GM12878 (cell line): ENCODE results near the gene PTGES3L. TPM values are rescaled to one million over a fixed set of nuclear protein-coding genes. Genes with fewer than 3 reads are reported as not detected.

Experiments used
- BHLHE40 ChIP-seq, 2 experiments: fragments of 450-650 bp in 1 of 2; IDR thresholded peaks; 2 replicates each; pipeline ENCODE4 v1.6.1; 2011 to 2017; ENCODE audit warnings: low read depth in 2 of 2, borderline replicate concordance in 1 of 2, improper control_type of control experiment in 1 of 2, low read length in 1 of 2, mild to moderate bottlenecking in 1 of 2
- BRCA1 ChIP-seq: IDR thresholded peaks from 2 replicates; pipeline ENCODE4 v1.6.1; 2011; ENCODE audit warnings: low read depth, low read length, improper control_type of control experiment
- CBX5 ChIP-seq: sonication (generic); IDR thresholded peaks from 2 replicates; pipeline ENCODE4 v1.6.1; 2016; ENCODE audit warnings: low read depth, moderate library complexity, mild to moderate bottlenecking, inconsistent platforms
- CREB1 ChIP-seq: IDR thresholded peaks from 2 replicates; pipeline ENCODE4 v1.6.1; 2012; ENCODE audit warnings: low read depth, mild to moderate bottlenecking, inconsistent platforms
- CREM ChIP-seq: IDR thresholded peaks from 2 replicates; pipeline ENCODE4 v1.6.1; 2014; ENCODE audit warnings: antibody characterized with exemption, low read depth
- CTCF ChIP-seq, 3 experiments: IDR thresholded peaks in 2 of 3; conservative IDR thresholded peaks in 1 of 3; 2 replicates each; pipeline ENCODE4 v1.5.1; 2011; ENCODE audit warnings: low read depth in 3 of 3, low read length in 3 of 3, mild to moderate bottlenecking in 3 of 3, control low read depth in 2 of 3, moderate library complexity in 2 of 3, inconsistent platforms in 1 of 3, mixed read lengths in 1 of 3; ENCODE audit not compliant: control insufficient read depth in 2 of 3, insufficient read depth in 1 of 3; ENCODE audit errors: extremely low read depth in 1 of 3
- JUND ChIP-seq: IDR thresholded peaks from 2 replicates; pipeline ENCODE4 v1.6.1; 2012; ENCODE audit warnings: low read depth, mild to moderate bottlenecking, low read length, improper control_type of control experiment, moderate library complexity
- MEF2B ChIP-seq: fragments of 450-650 bp; IDR thresholded peaks from 2 replicates; pipeline ENCODE4 v1.6.1; 2018; ENCODE audit warnings: mild to moderate bottlenecking, moderate library complexity; ENCODE audit not compliant: partially characterized antibody, poor library complexity, severe bottlenecking
- RELA ChIP-seq: fragments of 450-650 bp; IDR thresholded peaks from 2 replicates; pipeline ENCODE4 v1.8.0; 2014; ENCODE audit warnings: borderline replicate concordance; ENCODE audit not compliant: partially characterized antibody
- SRF ChIP-seq, 2 experiments: IDR thresholded peaks; 2 replicates each; pipeline ENCODE4 v1.6.1; 2011; ENCODE audit warnings: low read depth in 2 of 2, low read length in 2 of 2, mild to moderate bottlenecking in 1 of 2, moderate library complexity in 1 of 2
- polyA plus RNA-seq, 11 experiments: library from polyadenylated mRNA; depleted of rRNA in 4 of 11; unstranded in 6 of 11; stranded (reverse) in 5 of 11; fragments of >200 nt; fragmentation: Nextera tagmentation in 4 of 11; fragmentation: Illumina TruSeq in 1 of 11; extraction: Ambion mirVana in 4 of 11; extraction: Trizol in 1 of 11; gene quantifications; 1 replicate in 1 of 11; 2 replicates in 10 of 11; pipeline versions ENCODE4 v1.2.1 to v1.2.3, GENCODE V29; 2011 to 2016; ENCODE audit warnings: inconsistent platforms in 2 of 11, missing spikeins in 2 of 11, low read depth in 1 of 11
- total RNA-seq, 4 experiments: library from RNA; depleted of rRNA in 3 of 4; stranded (reverse); fragments of >200 nt in 3 of 4; fragmentation: Illumina TruSeq in 1 of 4; extraction: Trizol in 1 of 4; gene quantifications; 2 replicates each; pipeline versions ENCODE4 v1.2.1 to v1.2.3, GENCODE V29; 2013 to 2021

Gene PTGES3L
- total and polyA plus RNA-seq, 10 of the 15 experiments (the other 5 are each of a cell fraction or from before 2014, with no cell fraction given): 0.11 to 2.3 (median 0.98) TPM

GRCh38 chr17:42980766-42981397, 1.0 kb upstream of the PTGES3L start (continued):
- no peak for TF ChIP-seq BRCA1
- TF ChIP-seq RELA: no peak
- peak in 2 of 3 experiments; percentile 21 to 38; a peak in 2 of 6 replicates for TF ChIP-seq CTCF (IDR thresholded peaks at IDR 0.05 in 2 of 3, conservative IDR thresholded peaks at IDR 0.05 in 1 of 3; ENCODE audit: control insufficient read depth in 2 of 3, extremely low read depth in 1 of 3, insufficient read depth in 1 of 3, low read depth in 3 of 3, low read length in 3 of 3)
- peak; percentile 82 for TF ChIP-seq CREB1
- TF ChIP-seq CBX5: no peak
- peak in 1 of 2 experiments; percentile 1; a peak in 1 of 4 replicates for TF ChIP-seq SRF (IDR thresholded peaks at IDR 0.05; ENCODE audit: low read depth in 2 of 2, low read length in 2 of 2)
- TF ChIP-seq BHLHE40 (IDR thresholded peaks at IDR 0.05; ENCODE audit: borderline replicate concordance in 1 of 2, low read depth in 2 of 2, low read length in 1 of 2): no peak
- no peak for TF ChIP-seq JUND
- peak; percentile 81 for TF ChIP-seq CREM
- TF ChIP-seq MEF2B: no peak
